Gastroesophageal sphincter (tissue), 4 donors: ENCODE data around the gene C19orf12. TPM values are rescaled to one million over a fixed set of nuclear protein-coding genes. Genes with fewer than 3 reads are reported as not detected.

Experiments
- ATAC-seq: fragments of 150-250 bp; one replicate; pipeline ENCODE4 v1.9.1; 2016; ENCODE audit warnings: mild to moderate bottlenecking, moderate library complexity
- H3K27ac ChIP-seq, 4 donors: fragments of 200-600 bp; sonication (generic) in 3 of 4; 1 replicate in 3 of 4; 2 replicates in 1 of 4; pipeline ENCODE4 v1.5.1; 2016 to 2019
- H3K27me3 ChIP-seq: fragments of 200-600 bp; sonication (generic); one replicate; pipeline ENCODE4 v1.5.1; 2019
- H3K36me3 ChIP-seq, 2 donors: fragments of 200-600 bp; sonication (generic); one replicate each; pipeline ENCODE4 v1.5.1; 2019; ENCODE audit warnings: control low read depth in 1 of 2
- H3K4me1 ChIP-seq, 3 donors: fragments of 200-600 bp; sonication (generic); 1 replicate in 2 of 3; 2 replicates in 1 of 3; pipeline ENCODE4 v1.5.1; 2016 to 2019; ENCODE audit warnings: control low read depth in 2 of 3
- H3K4me3 ChIP-seq, 2 donors: fragments of 200-600 bp; sonication (generic); one replicate each; pipeline ENCODE4 v1.5.1; 2019; ENCODE audit warnings: mild to moderate bottlenecking in 1 of 2, moderate library complexity in 1 of 2
- H3K9me3 ChIP-seq, 3 donors: fragments of 200-600 bp; sonication (generic); one replicate each; pipeline ENCODE4 v1.5.1; 2017 to 2019; ENCODE audit warnings: control low read depth in 2 of 3
- CTCF ChIP-seq, 4 experiments: fragments of 200-600 bp in 2 of 4; fragments of 450-650 bp in 2 of 4; sonication (generic) in 1 of 4; IDR thresholded peaks; one replicate each; pipeline ENCODE4 v1.5.1; 2017 to 2019; ENCODE audit warnings: antibody characterized with exemption in 4 of 4, mild to moderate bottlenecking in 2 of 4, moderate library complexity in 2 of 4
- EP300 ChIP-seq: sonication (generic); formaldehyde crosslinking; IDR thresholded peaks from one replicate; pipeline ENCODE4 v1.6.1; 2017; ENCODE audit warnings: antibody characterized with exemption, mild to moderate bottlenecking
- POLR2A ChIP-seq, 2 donors: fragments of 450-650 bp; IDR thresholded peaks; one replicate each; pipeline ENCODE4 v1.6.1; 2017; ENCODE audit warnings: antibody characterized with exemption in 2 of 2, mild to moderate bottlenecking in 2 of 2, moderate library complexity in 1 of 2
- POLR2AphosphoS5 ChIP-seq: sonication (generic); formaldehyde crosslinking; IDR thresholded peaks from one replicate; pipeline ENCODE4 v1.6.1; 2017; ENCODE audit warnings: antibody characterized with exemption
- WGBS, 2 donors: methylation state at CpG; one replicate each; pipeline ENCODE4 v1.1.5; 2018; ENCODE audit warnings: low coverage in 1 of 2; 5-methylcytosine and 5-hydroxymethylcytosine counted together
- total RNA-seq, 4 donors: library from RNA; depleted of rRNA; stranded (reverse); fragments of >200 nt; gene quantifications; one replicate each; pipeline ENCODE4 v1.1.0, GENCODE V29; 2016

Gene C19orf12
- total RNA-seq, 4 donors from 2014 or later, result 37.6 to 62.1 (median 49.7) TPM

GRCh38 chr19:29696565-29696846 is 18.6 kb downstream of the C19orf12 start:
- Histone ChIP-seq H3K9me3 (no peaks in the 10 kb centered on the region), H3K4me1 (peaks cover 0 to 28% (median 0%) of the 10 kb centered on the region in 3 donors), H3K36me3 (no peaks in the 10 kb centered on the region), H3K27ac (no peak overlapping the region), H3K27me3 (no peaks in the 10 kb centered on the region), H3K4me3 (no peak overlapping the region)
- WGBS, 2 donors, result no CpG with 5 or more reads among the region's 2 CpGs
- no peak for TF ChIP-seq EP300
- ATAC-seq, result no peak

- TF ChIP-seq POLR2AphosphoS5 (no peak), EP300 (no peak), POLR2A (IDR thresholded peaks at IDR 0.05) (no peak), CTCF (IDR thresholded peaks at IDR 0.05) (no peak)
- Histone ChIP-seq H3K4me1 (peaks cover 0 to 28% (median 0%) of the 10 kb centered on the region in 3 donors), H3K36me3 (no peaks in the 10 kb centered on the region), H3K27me3 (no peaks in the 10 kb centered on the region), H3K4me3 (no peak overlapping the region), H3K27ac (no peak overlapping the region), H3K9me3 (peaks cover 0 to under 1% (median 0%) of the 10 kb centered on the region in 3 donors)
- no peak for ATAC-seq
- WGBS, 2 donors, result no CpG with 5 or more reads among the region's 6 CpGs
Measured at GRCh38 chr19:29695765-29696564, 19.1 kb downstream of the C19orf12 start.

- H3K4me3 ChIP-seq, result no peak overlapping the region
- peaks cover 0 to 28% (median 0%) of the 10 kb centered on the region in 3 donors for H3K4me1 ChIP-seq
- no peaks in the 10 kb centered on the region for H3K27me3 ChIP-seq
- peak overlapping the region in 3 of 4 donors; percentile 59 to 63 (median 61) for H3K27ac ChIP-seq
- peak; percentile 96 for ATAC-seq
- TF ChIP-seq EP300, result no peak
- TF ChIP-seq POLR2AphosphoS5, result peak; percentile 25
- TF ChIP-seq POLR2A (IDR thresholded peaks at IDR 0.05), result no peak
- peak in 3 of 4 experiments; percentile 86 to 92 (median 89) for TF ChIP-seq CTCF (IDR thresholded peaks at IDR 0.05)
- H3K9me3 ChIP-seq, result peaks cover 0 to 10% (median 0%) of the 10 kb centered on the region in 3 donors
- H3K36me3 ChIP-seq, result no peaks in the 10 kb centered on the region
- WGBS, 2 donors, result 53% methylated on average over 2 of the region's 19 CpGs; no CpG with 5 or more reads in 1 of the 2 donors
Measured at GRCh38 chr19:29694669-29695627, 20.1 kb downstream of the C19orf12 start.

- H3K9me3 ChIP-seq, result peaks cover 0 to 10% (median 0%) of the 10 kb centered on the region in 3 donors
- no peaks in the 10 kb centered on the region for H3K36me3 ChIP-seq
- peak overlapping the region in 3 of 4 donors; percentile 59 to 63 (median 61) for H3K27ac ChIP-seq
- ATAC-seq, result peak; percentile 23
- TF ChIP-seq CTCF (IDR thresholded peaks at IDR 0.05) (no peak), POLR2A (IDR thresholded peaks at IDR 0.05) (no peak), POLR2AphosphoS5 (no peak), EP300 (no peak)
- H3K4me1 ChIP-seq, result peaks cover 0 to 28% (median 0%) of the 10 kb centered on the region in 3 donors
- no peak overlapping the region for H3K4me3 ChIP-seq
- H3K27me3 ChIP-seq, result no peaks in the 10 kb centered on the region
- WGBS, 2 donors, result 75 to 76% methylated on average over 4 of the region's 5 CpGs
Measured at GRCh38 chr19:29694161-29694560, 20.9 kb downstream of the C19orf12 start.

- TF ChIP-seq POLR2AphosphoS5 (no peak), EP300 (no peak), POLR2A (IDR thresholded peaks at IDR 0.05) (no peak), CTCF (IDR thresholded peaks at IDR 0.05) (peak in 3 of 4 experiments; percentile 25 to 52 (median 47))
- no peak for ATAC-seq
- Histone ChIP-seq H3K9me3 (peaks cover 0 to 10% (median 0%) of the 10 kb centered on the region in 3 donors), H3K4me3 (no peak overlapping the region), H3K27ac (no peak overlapping the region), H3K36me3 (no peaks in the 10 kb centered on the region), H3K27me3 (no peaks in the 10 kb centered on the region), H3K4me1 (peaks cover 0 to 44% (median 0%) of the 10 kb centered on the region in 3 donors)
- 56 to 75% methylated on average over 2 of the region's 2 CpGs for WGBS, 2 donors
Measured at GRCh38 chr19:29690842-29691241, 24.2 kb downstream of the C19orf12 start.
